K562 (cell line): ENCODE data around the gene NEUROD6. TPM values are rescaled to one million over a fixed set of nuclear protein-coding genes. Genes with fewer than 3 reads are reported as not detected.

Experiments used
- ATAC-seq: fragments of 200-7000 bp; cut with Tn5 transposase; 3 replicates; pipeline ENCODE4 v1.9.1; 2020; ENCODE audit warnings: moderate library complexity
- BruUV-seq: library from RNA; stranded (reverse); fragments of 400-500 nt; replicated peaks from 2 replicates; lab custom pipeline; 2021; lab: Mats Ljungman, UMichigan
- CTCF ChIA-PET: fragments of 300-600 bp; formaldehyde crosslinking; extraction: SDS; loops from one replicate; lab custom pipeline; 2021; ENCODE audit warnings: low intra/inter-chr PET ratio; lab: Yijun Ruan, JAX
- POLR2A ChIA-PET: fragments of 300-600, 350-650 bp; sonication (Branson Sonifier 250); formaldehyde crosslinking; extraction: SDS; loops from one replicate; lab custom pipeline; 2021; ENCODE audit warnings: antibody characterized with exemption, inconsistent platforms; lab: Yijun Ruan, JAX
- DNase-seq, 4 experiments: peaks; one replicate each; pipeline versions ENCODE4 v3.0.0 to v3.0.0-alpha.2; 2011 to 2018; ENCODE audit warnings: low spot score in 3 of 4, mixed read lengths in 3 of 4; ENCODE audit errors: extremely low read depth in 1 of 4
- FAIRE-seq: peaks from 2 replicates; lab custom pipeline; 2011; peaks lifted over from hg19 to GRCh38; lab: Jason Lieb, UNC
- H2AFZ ChIP-seq: 2 replicates; pipeline ENCODE4 v1.6.0; 2011; ENCODE audit warnings: low read depth, low read length, control low read depth, inconsistent platforms
- H3K27ac ChIP-seq: fragments of 200-600 bp; 3 replicates; pipeline ENCODE4 v1.8.0; 2011; ENCODE audit warnings: low read depth, mild to moderate bottlenecking, control low read depth, inconsistent platforms, low read length, moderate library complexity, mixed read lengths; ENCODE audit errors: extremely low read depth
- H3K27me3 ChIP-seq, 2 experiments: fragments of 300-600 bp in 1 of 2; 2 replicates in 1 of 2; 3 replicates in 1 of 2; pipeline versions ENCODE4 v1.6.0 to v1.8.0; 2011; ENCODE audit warnings: inconsistent platforms in 2 of 2, low read length in 2 of 2, mild to moderate bottlenecking in 1 of 2, mixed read lengths in 1 of 2, moderate library complexity in 1 of 2; ENCODE audit not compliant: control insufficient read depth in 2 of 2, insufficient read depth in 2 of 2
- H3K36me3 ChIP-seq: fragments of 300-600 bp; 3 replicates; pipeline ENCODE4 v1.8.0; 2011; ENCODE audit warnings: mild to moderate bottlenecking, low read length, inconsistent platforms; ENCODE audit not compliant: control insufficient read depth, insufficient read depth
- H3K4me1 ChIP-seq, 2 experiments: fragments of 200-600 bp in 1 of 2; replicated peaks in 1 of 2; 2 replicates in 1 of 2; 3 replicates in 1 of 2; pipeline versions ENCODE4 v1.5.1 to v1.8.0; 2011; ENCODE audit warnings: inconsistent platforms in 2 of 2, low read length in 2 of 2, mild to moderate bottlenecking in 1 of 2, mixed read lengths in 1 of 2, moderate library complexity in 1 of 2; ENCODE audit not compliant: control insufficient read depth in 2 of 2, insufficient read depth in 2 of 2
- H3K4me2 ChIP-seq: 2 replicates; pipeline ENCODE4 v1.6.1; 2011; ENCODE audit warnings: low read length, control low read depth, inconsistent platforms, mixed read lengths; ENCODE audit not compliant: insufficient read depth
- H3K4me3 ChIP-seq: fragments of 200-600 bp; sonication (generic), shearing (Covaris generic); 2 replicates; pipeline ENCODE4 v1.5.1; 2016; ENCODE audit warnings: control low read depth, inconsistent platforms
- H3K79me2 ChIP-seq: fragments of 200-600 bp; 3 replicates; pipeline ENCODE4 v1.8.0; 2011; ENCODE audit warnings: low read length, inconsistent platforms; ENCODE audit not compliant: control insufficient read depth, insufficient read depth
- H3K9ac ChIP-seq, 2 experiments: 2 replicates each; pipeline versions ENCODE4 v1.6.0 to v1.6.1; 2011; ENCODE audit warnings: low read depth in 2 of 2, low read length in 2 of 2, control low read depth in 1 of 2, inconsistent platforms in 1 of 2, mild to moderate bottlenecking in 1 of 2, mixed read lengths in 1 of 2; ENCODE audit not compliant: insufficient read depth in 1 of 2
- H3K9me1 ChIP-seq: one replicate; pipeline ENCODE4 v1.6.0; 2011; ENCODE audit warnings: inconsistent platforms, mild to moderate bottlenecking, low read length, moderate library complexity; ENCODE audit not compliant: control insufficient read depth, insufficient read depth
- H3K9me3 ChIP-seq: replicated peaks from 2 replicates; pipeline ENCODE4 v1.5.1; 2011; ENCODE audit warnings: low read depth, low read length, inconsistent platforms; ENCODE audit not compliant: control insufficient read depth, insufficient read depth
- H4K20me1 ChIP-seq: replicated peaks from 2 replicates; pipeline ENCODE4 v1.6.1; 2011; ENCODE audit warnings: low read length, inconsistent platforms, mixed read lengths; ENCODE audit not compliant: control insufficient read depth, insufficient read depth
- ATF3 ChIP-seq, 2 experiments: fragments of 450-650 bp in 1 of 2; sonication (generic) in 1 of 2; formaldehyde crosslinking in 1 of 2; IDR thresholded peaks in 1 of 2; conservative IDR thresholded peaks in 1 of 2; 2 replicates each; pipeline versions ENCODE4 v1.6.1 to v1.8.1; 2016 to 2023; ENCODE audit warnings: mild to moderate bottlenecking in 2 of 2, moderate library complexity in 2 of 2, inconsistent platforms in 1 of 2, missing genetic modification reagents in 1 of 2
- HDAC3 ChIP-seq: fragments of 450-650 bp; IDR thresholded peaks from 2 replicates; pipeline ENCODE4 v1.6.1; 2018; ENCODE audit warnings: borderline replicate concordance, mild to moderate bottlenecking, moderate library complexity; ENCODE audit not compliant: partially characterized antibody
- LARP7 ChIP-seq: fragments of 450-650 bp; IDR thresholded peaks from 2 replicates; pipeline ENCODE4 v1.6.1; 2016
- ZNF217 ChIP-seq: sonication (generic); formaldehyde crosslinking; IDR thresholded peaks from 2 replicates; pipeline ENCODE4 v1.8.0; 2022; ENCODE audit warnings: mild to moderate bottlenecking, missing genetic modification reagents
- WGBS: fragments of 100-300 bp; shearing (Covaris generic); methylation state at CpG from one replicate; pipeline ENCODE4 v1.1.6; 2016; ENCODE audit warnings: low coverage, mixed read lengths; ENCODE audit not compliant: insufficient coverage; ENCODE audit errors: missing lambda C conversion rate; 5-methylcytosine and 5-hydroxymethylcytosine counted together
- in situ Hi-C: fragments of 300-500 bp; cut with MboI; formaldehyde crosslinking; loops from 4 replicates; pipeline ENCODE4 v1.15.0; 2018; ENCODE audit warnings: inconsistent platforms, mixed read lengths
- intact Hi-C: fragments of 100-400 bp; cut with micrococcal nuclease; formaldehyde crosslinking; loops from 2 replicates; pipeline ENCODE4 v1.14.2; 2022
- polyA plus RNA-seq, 8 experiments: library from polyadenylated mRNA; depleted of rRNA in 4 of 8; stranded (reverse) in 5 of 8; unstranded in 3 of 8; fragments of >200 nt; fragmentation: Nextera tagmentation in 2 of 8; fragmentation: Illumina TruSeq in 1 of 8; extraction: Ambion mirVana in 2 of 8; extraction: Trizol in 1 of 8; gene quantifications; 2 replicates each; pipeline versions ENCODE4 v1.2.1 to v1.2.3, GENCODE V29; 2011 to 2014; ENCODE audit warnings: inconsistent platforms in 1 of 8, missing spikeins in 1 of 8
- total RNA-seq, 7 experiments: library from RNA; depleted of rRNA in 6 of 7; stranded (reverse); fragments of >200 nt in 6 of 7; fragmentation: Illumina TruSeq in 2 of 7; extraction: Trizol in 2 of 7; gene quantifications; 2 replicates each; pipeline versions ENCODE4 v1.2.1 to v1.2.3, GENCODE V29; 2011 to 2021; ENCODE audit warnings: low replicate concordance in 1 of 7
- TF ChIP-seq, protein P1 (sequence below): sonication (generic); formaldehyde crosslinking; IDR thresholded peaks from 2 replicates; pipeline ENCODE4 v1.8.1; 2023; ENCODE audit warnings: missing genetic modification reagents, mild to moderate bottlenecking, borderline replicate concordance
- TF ChIP-seq, protein P2 (sequence below): fragments of 250-450 bp; sonication (Bioruptor Pico); IDR thresholded peaks from 2 replicates; pipeline ENCODE4 v1.8.0; 2021; ENCODE audit warnings: moderate library complexity, mild to moderate bottlenecking, inconsistent platforms
- TF ChIP-seq, protein P3 (sequence below): fragments of 250-450 bp; sonication (Bioruptor Pico); IDR thresholded peaks from 2 replicates; pipeline ENCODE4 v1.4.0; 2020; ENCODE audit warnings: mild to moderate bottlenecking, moderate library complexity, borderline replicate concordance
- TF ChIP-seq, protein P4 (sequence below): fragments of 250-450 bp; sonication (Bioruptor Pico); IDR thresholded peaks from 2 replicates; pipeline ENCODE4 v1.9.0; 2021; ENCODE audit warnings: mild to moderate bottlenecking, inconsistent platforms

Gene NEUROD6
- total and polyA plus RNA-seq, 9 of the 15 experiments (the other 6 are each of a cell fraction or from before 2014, with no cell fraction given): not detected

DNA sequence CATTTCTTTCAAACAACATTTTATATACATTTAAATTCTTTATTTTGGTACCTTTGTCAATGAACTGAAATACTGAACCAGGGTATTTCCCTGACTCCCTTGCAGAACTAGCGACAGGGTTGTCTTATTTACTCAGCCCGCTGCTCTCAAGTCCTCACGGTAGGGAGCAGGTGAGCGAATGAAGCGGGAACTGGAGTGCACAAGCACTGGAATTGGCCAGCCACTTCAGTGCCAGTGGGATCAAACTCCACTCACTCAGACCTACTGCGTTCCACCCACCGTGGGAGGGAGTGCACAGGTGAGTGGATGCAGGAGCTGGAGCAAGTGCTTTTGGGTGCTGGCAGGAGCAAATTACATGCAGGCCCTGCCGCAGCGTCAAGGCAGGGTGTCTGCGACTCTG is 28.1 kb upstream of the NEUROD6 start (continued):
- no peak for TF ChIP-seq ATF3 (IDR thresholded peaks at IDR 0.05)
- TF ChIP-seq ATF3 (CRISPR knock-in tag; conservative IDR thresholded peaks at IDR 0.05): no peak

DNA sequence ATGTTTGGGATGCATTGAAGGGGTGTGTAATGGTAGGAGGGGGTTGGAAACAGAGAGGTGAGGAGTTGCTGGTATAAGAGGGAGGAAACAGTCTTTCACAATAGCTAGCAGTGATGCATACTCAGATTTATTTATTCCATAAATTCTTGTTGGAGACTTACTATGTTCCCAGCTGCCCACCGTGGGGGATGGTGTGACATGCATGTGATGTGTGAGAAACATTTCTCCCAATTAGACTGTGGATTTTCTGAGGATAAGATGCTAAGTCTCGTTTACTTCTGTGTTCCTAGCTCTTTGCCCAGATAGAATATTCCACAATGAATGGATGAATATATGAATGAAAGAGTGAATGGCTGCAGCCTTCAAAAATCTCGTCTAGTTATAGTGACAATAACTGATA is 23.0 kb upstream of the NEUROD6 start:
- Histone ChIP-seq H3K9ac (no peak overlapping the region), H3K27ac (no peak overlapping the region), H4K20me1 (no peaks in the 10 kb centered on the region), H3K36me3 (no peaks in the 10 kb centered on the region), H3K27me3 (peaks cover 0 to 2% of the 10 kb centered on the region in 2 experiments; a peak in 2 of 5 replicates), H3K4me2 (no peak overlapping the region), H3K9me3 (no peaks in the 10 kb centered on the region), H2AFZ (no peak overlapping the region), H3K79me2 (no peaks in the 10 kb centered on the region), H3K4me3 (no peak overlapping the region), H3K4me1 (no peaks in the 10 kb centered on the region), H3K9me1 (no peaks in the 10 kb centered on the region)
- in situ Hi-C loops: no loop called here
- no TSS peak for BruUV-seq
- intact Hi-C loops: loop anchor here (10.0 kb wide), 1 partner anchor 169 kb away; no protein-coding TSS in a partner anchor
- ATAC-seq (no peak), DNase-seq (no peak), FAIRE-seq (no peak)
- ChIA-PET CTCF (no interaction called here), POLR2A (interaction anchor here (1.0 to 1.1 kb wide), 2 partner anchors 9 to 118 kb away, joined by 3 to 4 read pairs; no protein-coding TSS in a partner anchor)
- 0% methylated on average over 3 of the region's 3 CpGs for WGBS
- TF ChIP-seq, protein P1, sequence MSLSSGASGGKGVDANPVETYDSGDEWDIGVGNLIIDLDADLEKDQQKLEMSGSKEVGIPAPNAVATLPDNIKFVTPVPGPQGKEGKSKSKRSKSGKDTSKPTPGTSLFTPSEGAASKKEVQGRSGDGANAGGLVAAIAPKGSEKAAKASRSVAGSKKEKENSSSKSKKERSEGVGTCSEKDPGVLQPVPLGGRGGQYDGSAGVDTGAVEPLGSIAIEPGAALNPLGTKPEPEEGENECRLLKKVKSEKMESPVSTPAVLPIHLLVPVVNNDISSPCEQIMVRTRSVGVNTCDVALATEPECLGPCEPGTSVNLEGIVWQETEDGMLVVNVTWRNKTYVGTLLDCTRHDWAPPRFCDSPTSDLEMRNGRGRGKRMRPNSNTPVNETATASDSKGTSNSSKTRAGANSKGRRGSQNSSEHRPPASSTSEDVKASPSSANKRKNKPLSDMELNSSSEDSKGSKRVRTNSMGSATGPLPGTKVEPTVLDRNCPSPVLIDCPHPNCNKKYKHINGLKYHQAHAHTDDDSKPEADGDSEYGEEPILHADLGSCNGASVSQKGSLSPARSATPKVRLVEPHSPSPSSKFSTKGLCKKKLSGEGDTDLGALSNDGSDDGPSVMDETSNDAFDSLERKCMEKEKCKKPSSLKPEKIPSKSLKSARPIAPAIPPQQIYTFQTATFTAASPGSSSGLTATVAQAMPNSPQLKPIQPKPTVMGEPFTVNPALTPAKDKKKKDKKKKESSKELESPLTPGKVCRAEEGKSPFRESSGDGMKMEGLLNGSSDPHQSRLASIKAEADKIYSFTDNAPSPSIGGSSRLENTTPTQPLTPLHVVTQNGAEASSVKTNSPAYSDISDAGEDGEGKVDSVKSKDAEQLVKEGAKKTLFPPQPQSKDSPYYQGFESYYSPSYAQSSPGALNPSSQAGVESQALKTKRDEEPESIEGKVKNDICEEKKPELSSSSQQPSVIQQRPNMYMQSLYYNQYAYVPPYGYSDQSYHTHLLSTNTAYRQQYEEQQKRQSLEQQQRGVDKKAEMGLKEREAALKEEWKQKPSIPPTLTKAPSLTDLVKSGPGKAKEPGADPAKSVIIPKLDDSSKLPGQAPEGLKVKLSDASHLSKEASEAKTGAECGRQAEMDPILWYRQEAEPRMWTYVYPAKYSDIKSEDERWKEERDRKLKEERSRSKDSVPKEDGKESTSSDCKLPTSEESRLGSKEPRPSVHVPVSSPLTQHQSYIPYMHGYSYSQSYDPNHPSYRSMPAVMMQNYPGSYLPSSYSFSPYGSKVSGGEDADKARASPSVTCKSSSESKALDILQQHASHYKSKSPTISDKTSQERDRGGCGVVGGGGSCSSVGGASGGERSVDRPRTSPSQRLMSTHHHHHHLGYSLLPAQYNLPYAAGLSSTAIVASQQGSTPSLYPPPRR (CRISPR knock-in tag): no peak
- TF ChIP-seq ZNF217 (CRISPR knock-in tag) (no peak), LARP7 (no peak), HDAC3 (no peak)
- TF ChIP-seq, protein P2, sequence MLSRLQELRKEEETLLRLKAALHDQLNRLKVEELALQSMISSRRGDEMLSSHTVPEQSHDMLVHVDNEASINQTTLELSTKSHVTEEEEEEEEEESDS (CRISPR knock-in tag): no peak
- TF ChIP-seq, protein P3, sequence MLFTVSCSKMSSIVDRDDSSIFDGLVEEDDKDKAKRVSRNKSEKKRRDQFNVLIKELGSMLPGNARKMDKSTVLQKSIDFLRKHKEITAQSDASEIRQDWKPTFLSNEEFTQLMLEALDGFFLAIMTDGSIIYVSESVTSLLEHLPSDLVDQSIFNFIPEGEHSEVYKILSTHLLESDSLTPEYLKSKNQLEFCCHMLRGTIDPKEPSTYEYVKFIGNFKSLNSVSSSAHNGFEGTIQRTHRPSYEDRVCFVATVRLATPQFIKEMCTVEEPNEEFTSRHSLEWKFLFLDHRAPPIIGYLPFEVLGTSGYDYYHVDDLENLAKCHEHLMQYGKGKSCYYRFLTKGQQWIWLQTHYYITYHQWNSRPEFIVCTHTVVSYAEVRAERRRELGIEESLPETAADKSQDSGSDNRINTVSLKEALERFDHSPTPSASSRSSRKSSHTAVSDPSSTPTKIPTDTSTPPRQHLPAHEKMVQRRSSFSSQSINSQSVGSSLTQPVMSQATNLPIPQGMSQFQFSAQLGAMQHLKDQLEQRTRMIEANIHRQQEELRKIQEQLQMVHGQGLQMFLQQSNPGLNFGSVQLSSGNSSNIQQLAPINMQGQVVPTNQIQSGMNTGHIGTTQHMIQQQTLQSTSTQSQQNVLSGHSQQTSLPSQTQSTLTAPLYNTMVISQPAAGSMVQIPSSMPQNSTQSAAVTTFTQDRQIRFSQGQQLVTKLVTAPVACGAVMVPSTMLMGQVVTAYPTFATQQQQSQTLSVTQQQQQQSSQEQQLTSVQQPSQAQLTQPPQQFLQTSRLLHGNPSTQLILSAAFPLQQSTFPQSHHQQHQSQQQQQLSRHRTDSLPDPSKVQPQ (CRISPR knock-in tag): no peak
- TF ChIP-seq, protein P4, sequence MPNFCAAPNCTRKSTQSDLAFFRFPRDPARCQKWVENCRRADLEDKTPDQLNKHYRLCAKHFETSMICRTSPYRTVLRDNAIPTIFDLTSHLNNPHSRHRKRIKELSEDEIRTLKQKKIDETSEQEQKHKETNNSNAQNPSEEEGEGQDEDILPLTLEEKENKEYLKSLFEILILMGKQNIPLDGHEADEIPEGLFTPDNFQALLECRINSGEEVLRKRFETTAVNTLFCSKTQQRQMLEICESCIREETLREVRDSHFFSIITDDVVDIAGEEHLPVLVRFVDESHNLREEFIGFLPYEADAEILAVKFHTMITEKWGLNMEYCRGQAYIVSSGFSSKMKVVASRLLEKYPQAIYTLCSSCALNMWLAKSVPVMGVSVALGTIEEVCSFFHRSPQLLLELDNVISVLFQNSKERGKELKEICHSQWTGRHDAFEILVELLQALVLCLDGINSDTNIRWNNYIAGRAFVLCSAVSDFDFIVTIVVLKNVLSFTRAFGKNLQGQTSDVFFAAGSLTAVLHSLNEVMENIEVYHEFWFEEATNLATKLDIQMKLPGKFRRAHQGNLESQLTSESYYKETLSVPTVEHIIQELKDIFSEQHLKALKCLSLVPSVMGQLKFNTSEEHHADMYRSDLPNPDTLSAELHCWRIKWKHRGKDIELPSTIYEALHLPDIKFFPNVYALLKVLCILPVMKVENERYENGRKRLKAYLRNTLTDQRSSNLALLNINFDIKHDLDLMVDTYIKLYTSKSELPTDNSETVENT (CRISPR knock-in tag): no peak
